HepG2 (cell line): ENCODE measurements around the gene FMC1. TPM values are rescaled to one million over a fixed set of nuclear protein-coding genes. Genes with fewer than 3 reads are reported as not detected.
A peak's percentile ranks its signal among the peaks of the same experiment; 100 is the strongest.

Experiments used
- ATAC-seq: fragments of 200-7000 bp; cut with Tn5 transposase; 3 replicates; pipeline ENCODE4 v1.9.1; 2020; ENCODE audit warnings: mild to moderate bottlenecking, moderate library complexity
- BruUV-seq: library from RNA; stranded (reverse); fragments of 400-500 nt; replicated peaks from 2 replicates; lab custom pipeline; 2021; lab: Mats Ljungman, UMichigan
- CTCF ChIA-PET: fragments of 300-600 bp; formaldehyde crosslinking; extraction: SDS; loops from one replicate; lab custom pipeline; 2021; ENCODE audit warnings: low total read pairs, inconsistent platforms, low intra/inter-chr PET ratio; lab: Yijun Ruan, JAX
- POLR2A ChIA-PET: fragments of 350-600 bp; sonication (Branson Sonifier 250); formaldehyde crosslinking; loops from one replicate; lab custom pipeline; 2020; ENCODE audit warnings: antibody characterized with exemption, inconsistent platforms; lab: Yijun Ruan, JAX
- DNase-seq: peaks from one replicate; pipeline ENCODE4 v3.0.0-alpha.2; 2015; ENCODE audit warnings: low spot score
- FAIRE-seq: peaks from 3 replicates; lab custom pipeline; 2011; peaks lifted over from hg19 to GRCh38; lab: Jason Lieb, UNC
- H2AFZ ChIP-seq: one replicate; pipeline ENCODE4 v1.6.1; 2011; ENCODE audit warnings: low read length, inconsistent platforms
- H3K27ac ChIP-seq: fragments of 300-600 bp; 3 replicates; pipeline ENCODE4 v1.8.0; 2011; ENCODE audit warnings: mixed run types, mild to moderate bottlenecking, mixed read lengths, low read length, inconsistent platforms; ENCODE audit not compliant: insufficient read depth; ENCODE audit errors: extremely low read length
- H3K27me3 ChIP-seq, 2 experiments: fragments of 200-600 bp in 1 of 2; 2 replicates in 1 of 2; 3 replicates in 1 of 2; pipeline versions ENCODE4 v1.6.0 to v1.8.0; 2011; ENCODE audit warnings: low read length in 2 of 2, mild to moderate bottlenecking in 2 of 2, moderate library complexity in 2 of 2, inconsistent platforms in 1 of 2; ENCODE audit not compliant: insufficient read depth in 2 of 2, control insufficient read depth in 1 of 2
- H3K36me3 ChIP-seq, 2 experiments: fragments of 200-600 bp in 1 of 2; replicated peaks in 1 of 2; 2 replicates in 1 of 2; 3 replicates in 1 of 2; pipeline versions ENCODE4 v1.5.1 to v1.8.0; 2011; ENCODE audit warnings: low read length in 2 of 2, inconsistent platforms in 1 of 2; ENCODE audit not compliant: insufficient read depth in 2 of 2, control insufficient read depth in 1 of 2
- H3K4me1 ChIP-seq: 2 replicates; pipeline ENCODE4 v1.5.1; 2012; ENCODE audit warnings: low read length, inconsistent platforms; ENCODE audit not compliant: insufficient read depth
- H3K4me2 ChIP-seq: 2 replicates; pipeline ENCODE4 v1.6.0; 2011; ENCODE audit warnings: low read depth, low read length, inconsistent platforms
- H3K4me3 ChIP-seq, 3 experiments: fragments of 200-600 bp in 1 of 3; sonication (generic), shearing (Covaris generic) in 1 of 3; replicated peaks in 1 of 3; 2 replicates each; pipeline ENCODE4 v1.5.1; 2011 to 2016; ENCODE audit warnings: low read length in 3 of 3, inconsistent platforms in 2 of 3, low read depth in 2 of 3, mild to moderate bottlenecking in 2 of 3, control low read depth in 1 of 3, mixed read lengths in 1 of 3; ENCODE audit not compliant: insufficient read depth in 1 of 3
- H3K79me2 ChIP-seq: one replicate; pipeline ENCODE4 v1.6.1; 2011; ENCODE audit warnings: low read length, inconsistent platforms; ENCODE audit not compliant: insufficient read depth
- H3K9ac ChIP-seq: 2 replicates; pipeline ENCODE4 v1.6.0; 2011; ENCODE audit warnings: mild to moderate bottlenecking, low read depth, low read length, inconsistent platforms; ENCODE audit not compliant: insufficient read depth
- H3K9me3 ChIP-seq: 2 replicates; pipeline ENCODE4 v1.5.1; 2012; ENCODE audit warnings: mild to moderate bottlenecking, low read length
- H4K20me1 ChIP-seq: 2 replicates; pipeline ENCODE4 v1.6.0; 2011; ENCODE audit warnings: inconsistent platforms, mild to moderate bottlenecking, low read length, moderate library complexity; ENCODE audit not compliant: insufficient read depth
- CHCHD3 ChIP-seq: sonication (generic); formaldehyde crosslinking; IDR thresholded peaks from 2 replicates; pipeline ENCODE4 v1.8.0; 2022; ENCODE audit warnings: mild to moderate bottlenecking, missing genetic modification reagents, moderate library complexity
- ETV6 ChIP-seq: sonication (generic); formaldehyde crosslinking; conservative IDR thresholded peaks from 2 replicates; pipeline ENCODE4 v1.4.0; 2020; ENCODE audit warnings: missing genetic modification reagents
- HCFC1 ChIP-seq: fragments of 150-350 bp; IDR thresholded peaks from 2 replicates; pipeline ENCODE4 v1.6.1; 2014; ENCODE audit warnings: low read depth, low read length
- HIVEP1 ChIP-seq: sonication (generic); formaldehyde crosslinking; IDR thresholded peaks from 2 replicates; pipeline ENCODE4 v1.4.0; 2020; ENCODE audit warnings: mild to moderate bottlenecking, missing genetic modification reagents
- MAFF ChIP-seq: IDR thresholded peaks from 2 replicates; pipeline ENCODE4 v1.6.1; 2011; ENCODE audit warnings: low read depth, low read length, improper control_type of control experiment
- MLX ChIP-seq: IDR thresholded peaks from 2 replicates; pipeline ENCODE4 v1.6.1; 2016
- PAWR ChIP-seq: sonication (generic); formaldehyde crosslinking; IDR thresholded peaks from 2 replicates; pipeline ENCODE4 v1.4.0; 2020; ENCODE audit warnings: missing genetic modification reagents, mild to moderate bottlenecking, borderline replicate concordance
- POLR2G ChIP-seq: fragments of 200-400 bp; formaldehyde crosslinking; IDR thresholded peaks from 2 replicates; pipeline ENCODE4 v1.6.1; 2018; ENCODE audit warnings: mild to moderate bottlenecking, low read depth, low read length, moderate library complexity
- RBM39 ChIP-seq: fragments of 200-400 bp; formaldehyde crosslinking; IDR thresholded peaks from one replicate; pipeline ENCODE4 v1.6.1; 2018; ENCODE audit warnings: antibody characterized with exemption, mild to moderate bottlenecking, low read depth, low read length; ENCODE audit not compliant: poor library complexity, severe bottlenecking
- STAT5B ChIP-seq: sonication (generic); formaldehyde crosslinking; IDR thresholded peaks from 2 replicates; pipeline ENCODE4 v1.4.0; 2020; ENCODE audit warnings: missing genetic modification reagents
- ZNF17 ChIP-seq: sonication (generic); formaldehyde crosslinking; IDR thresholded peaks from 2 replicates; pipeline ENCODE4 v1.5.0; 2020; ENCODE audit warnings: mild to moderate bottlenecking, missing genetic modification reagents
- ZNF44 ChIP-seq: sonication (generic); formaldehyde crosslinking; IDR thresholded peaks from 2 replicates; pipeline ENCODE4 v1.5.1; 2020; ENCODE audit warnings: mild to moderate bottlenecking, missing genetic modification reagents
- ZNF512 ChIP-seq: sonication (generic); formaldehyde crosslinking; IDR thresholded peaks from 2 replicates; pipeline ENCODE4 v1.4.0; 2020; ENCODE audit warnings: mild to moderate bottlenecking, missing genetic modification reagents
- ZNF567 ChIP-seq: sonication (generic); formaldehyde crosslinking; IDR thresholded peaks from 2 replicates; pipeline ENCODE4 v1.8.1; 2023; ENCODE audit warnings: mild to moderate bottlenecking, missing genetic modification reagents, borderline replicate concordance
- ZNF781 ChIP-seq: sonication (generic); formaldehyde crosslinking; IDR thresholded peaks from 2 replicates; pipeline ENCODE4 v1.5.1; 2020; ENCODE audit warnings: borderline replicate concordance, mild to moderate bottlenecking, missing genetic modification reagents; ENCODE audit errors: not compliant biosample characterization
- ZNF878 ChIP-seq: sonication (generic); formaldehyde crosslinking; IDR thresholded peaks from 2 replicates; pipeline ENCODE4 v1.8.1; 2023; ENCODE audit warnings: mild to moderate bottlenecking, missing genetic modification reagents, moderate library complexity
- WGBS: methylation state at CpG from one replicate; pipeline ENCODE4 v1.1.6; 2017; ENCODE audit warnings: low lambda C conversion rate; 5-methylcytosine and 5-hydroxymethylcytosine counted together
- in situ Hi-C: cut with HindIII; loops from 2 replicates; pipeline ENCODE4 v1.10.0; 2017; ENCODE audit warnings: low pct_unique_long_range_greater_than_20kb; ENCODE audit not compliant: extremely low pct_ligation_motif_present
- intact Hi-C: fragments of 100-400 bp; cut with micrococcal nuclease; formaldehyde crosslinking; loops from one replicate; pipeline ENCODE4 v1.10.0; 2022; ENCODE audit not compliant: unreplicated experiment
- polyA plus RNA-seq, 8 experiments: library from polyadenylated mRNA; depleted of rRNA in 3 of 8; stranded (reverse) in 7 of 8; unstranded in 1 of 8; fragments of >200 nt; fragmentation: Illumina TruSeq in 4 of 8; extraction: Trizol in 4 of 8; gene quantifications; 2 replicates each; pipeline versions ENCODE4 v1.2.1 to v1.2.3, GENCODE V29; 2011 to 2016; ENCODE audit warnings: low read depth in 4 of 8, missing spikeins in 1 of 8, mixed read lengths in 1 of 8; ENCODE audit not compliant: insufficient read depth in 1 of 8
- total RNA-seq, 5 experiments: library from RNA; depleted of rRNA; stranded (reverse); fragments of >200 nt; fragmentation: Illumina TruSeq; extraction: Trizol; gene quantifications; 2 replicates each; pipeline ENCODE4 v1.2.3, GENCODE V29; 2016; ENCODE audit warnings: low read depth in 1 of 5

FMC1 gene
- total and polyA plus RNA-seq, 2 of the 13 experiments (the other 11 are each of a cell fraction or from before 2014, with no cell fraction given), result 39.2 to 50.7 TPM

GRCh38 chr7:139370943-139371313 lies 29.8 kb downstream of the FMC1 start:
- H2AFZ ChIP-seq, result no peak overlapping the region
- H4K20me1 ChIP-seq, result peaks cover 26% of the 10 kb centered on the region
- H3K4me1 ChIP-seq, result peaks cover 22% of the 10 kb centered on the region
- H3K4me3 ChIP-seq, result no peak overlapping the region
- H3K27me3 ChIP-seq, result no peaks in the 10 kb centered on the region
- no TSS peak for BruUV-seq
- ATAC-seq (peak; percentile 23; the same call in 2 of the 3 replicates), FAIRE-seq (no peak), DNase-seq (no peak)
- no peak overlapping the region for H3K27ac ChIP-seq
- intact Hi-C loops, result no loop called here
- ChIA-PET POLR2A (interaction anchor here (2.8 kb wide), 1 partner anchor 11 kb away, joined by 9 read pairs; the partner anchor contains the start of gene LUC7L2), CTCF (no interaction called here)
- WGBS, result 90% methylated on average over 1 of the region's 1 CpG
- no peak overlapping the region for H3K4me2 ChIP-seq
- H3K9me3 ChIP-seq, result no peaks in the 10 kb centered on the region
- peaks cover 98% of the 10 kb centered on the region for H3K79me2 ChIP-seq
- H3K9ac ChIP-seq, result no peak overlapping the region
- TF ChIP-seq RBM39, result no peak
- no peak for TF ChIP-seq ZNF512 (CRISPR knock-in tag)
- no peak for TF ChIP-seq CHCHD3
- no peak for TF ChIP-seq STAT5B (CRISPR knock-in tag)
- TF ChIP-seq ZNF781 (CRISPR knock-in tag), result no peak
- no peak for TF ChIP-seq ZNF567 (CRISPR knock-in tag)
- in situ Hi-C loops, result no loop called here
- peaks cover 1 to 31% of the 10 kb centered on the region in 2 experiments for H3K36me3 ChIP-seq

- intact Hi-C loops, result no loop called here
- no peak overlapping the region for H3K4me2 ChIP-seq
- H3K4me1 ChIP-seq, result peaks cover 20% of the 10 kb centered on the region
- BruUV-seq, result no TSS peak
- H4K20me1 ChIP-seq, result peaks cover 21% of the 10 kb centered on the region; the same call in 1 of the 2 replicates
- DNase-seq (no peak), FAIRE-seq (no peak), ATAC-seq (no peak)
- peaks cover 9 to 45% of the 10 kb centered on the region in 2 experiments; a peak in 4 of 5 replicates for H3K36me3 ChIP-seq
- H3K9me3 ChIP-seq, result no peaks in the 10 kb centered on the region
- ChIA-PET POLR2A (interaction anchor here (1.0 kb wide), 1 partner anchor 14 kb away, joined by 3 read pairs; the partner anchor contains the start of gene LUC7L2), CTCF (no interaction called here)
- in situ Hi-C loops, result no loop called here
- no peak overlapping the region for H3K27ac ChIP-seq
- peaks cover 73% of the 10 kb centered on the region for H3K79me2 ChIP-seq
- no peaks in the 10 kb centered on the region for H3K27me3 ChIP-seq
- no peak overlapping the region for H3K9ac ChIP-seq
- no peak overlapping the region for H2AFZ ChIP-seq
- no peak overlapping the region for H3K4me3 ChIP-seq
- WGBS, result 97% methylated on average over 6 of the region's 6 CpGs
- TF ChIP-seq PAWR (CRISPR knock-in tag) (no peak), ZNF44 (no peak), HCFC1 (no peak), ZNF17 (no peak), HIVEP1 (CRISPR knock-in tag) (no peak), MLX (CRISPR knock-in tag) (no peak), ZNF878 (no peak), ETV6 (CRISPR knock-in tag) (no peak), MAFF (no peak), POLR2G (no peak)
Measured at GRCh38 chr7:139374246-139374645, 33.1 kb downstream of the FMC1 start.
